NCI-H774 (cell line): ENCODE measurements around the gene VDR.

Source experiments
- DNase-seq: peaks from one replicate; lab custom pipeline; 2025; lab: John Stamatoyannopoulos, UW

VDR gene

GRCh38 chr12:47904713-47905709 lies at the start of gene VDR:
VDR (minus strand) TSS chr12:47904994; CDS start chr12:47879113, 25,881 bp downstream.
- peak; percentile 73 for DNase-seq

GRCh38 chr12:47954058-47954457 lies 49.3 kb upstream of the VDR start:
- no peak for DNase-seq

GRCh38 chr12:47950856-47951468 lies 46.2 kb upstream of the VDR start:
- DNase-seq: no peak

- peak; percentile 29 for DNase-seq
Measured at GRCh38 chr12:47949441-47950341, 44.9 kb upstream of the VDR start.

- DNase-seq: no peak
Measured at GRCh38 chr12:47947341-47947740, 42.5 kb upstream of the VDR start.

GRCh38 chr12:47946413-47947323 lies 41.9 kb upstream of the VDR start:
- no peak for DNase-seq

GRCh38 chr12:47945341-47945728 lies 40.5 kb upstream of the VDR start:
- no peak for DNase-seq

- no peak for DNase-seq
Measured at GRCh38 chr12:47944685-47945340, 40.0 kb upstream of the VDR start.

- DNase-seq: no peak
Measured at GRCh38 chr12:47943623-47944340, 39.0 kb upstream of the VDR start.

GRCh38 chr12:47942614-47943225 lies 37.9 kb upstream of the VDR start:
- no peak for DNase-seq

GRCh38 chr12:47941871-47942613 lies 37.2 kb upstream of the VDR start:
- no peak for DNase-seq

GRCh38 chr12:47941475-47941780 lies 36.6 kb upstream of the VDR start:
- no peak for DNase-seq

- no peak for DNase-seq
Measured at GRCh38 chr12:47940773-47941474, 36.1 kb upstream of the VDR start.

GRCh38 chr12:47939009-47939601 lies 34.3 kb upstream of the VDR start:
- DNase-seq: no peak

- DNase-seq: no peak
Measured at GRCh38 chr12:47938594-47938993, 33.8 kb upstream of the VDR start.

- no peak for DNase-seq
Measured at GRCh38 chr12:47938093-47938492, 33.3 kb upstream of the VDR start.

- no peak for DNase-seq
Measured at GRCh38 chr12:47935184-47935583, 30.4 kb upstream of the VDR start.

GRCh38 chr12:47931187-47931586 lies 26.4 kb upstream of the VDR start:
- DNase-seq: no peak
